H9 (cell line): ENCODE data around the gene RSU1. TPM values are rescaled to one million over a fixed set of nuclear protein-coding genes. Genes with fewer than 3 reads are reported as not detected.
A peak's percentile ranks its signal among the peaks of the same experiment; 100 is the strongest.

Experiments used
- DNase-seq: peaks from one replicate; pipeline ENCODE4 v3.0.0-alpha.2; 2017
- H2AFZ ChIP-seq: one replicate; pipeline ENCODE4 v1.6.1; 2013; ENCODE audit warnings: mild to moderate bottlenecking, low read length, control low read depth, moderate library complexity
- H2AK5ac ChIP-seq: 2 replicates; pipeline ENCODE4 v1.6.1; 2013; ENCODE audit warnings: low read length, control low read depth, mixed read lengths; ENCODE audit not compliant: insufficient read length
- H2BK120ac ChIP-seq: one replicate; pipeline ENCODE4 v1.6.1; 2013; ENCODE audit warnings: low read depth, mild to moderate bottlenecking, low read length, control low read depth, inconsistent platforms; ENCODE audit not compliant: poor library complexity, severe bottlenecking
- H2BK12ac ChIP-seq: 2 replicates; pipeline ENCODE4 v1.6.1; 2013; ENCODE audit warnings: low read length, control low read depth, mixed read lengths, low read depth; ENCODE audit not compliant: insufficient read length
- H2BK15ac ChIP-seq: 2 replicates; pipeline ENCODE4 v1.6.1; 2013; ENCODE audit warnings: low read depth, low read length, control low read depth
- H2BK20ac ChIP-seq: one replicate; pipeline ENCODE4 v1.6.1; 2013; ENCODE audit warnings: low read depth, mild to moderate bottlenecking, low read length, control low read depth, inconsistent platforms; ENCODE audit not compliant: poor library complexity, severe bottlenecking
- H2BK5ac ChIP-seq: 2 replicates; pipeline ENCODE4 v1.6.1; 2013; ENCODE audit warnings: low read length, control low read depth, mixed read lengths; ENCODE audit not compliant: insufficient read length
- H3K14ac ChIP-seq: 2 replicates; pipeline ENCODE4 v1.6.1; 2013; ENCODE audit warnings: low read length, control low read depth; ENCODE audit not compliant: insufficient read depth
- H3K18ac ChIP-seq: 2 replicates; pipeline ENCODE4 v1.6.1; 2013; ENCODE audit warnings: low read depth, mild to moderate bottlenecking, mixed read lengths, low read length, control low read depth; ENCODE audit not compliant: insufficient read length
- H3K23ac ChIP-seq: 2 replicates; pipeline ENCODE4 v1.6.1; 2013; ENCODE audit warnings: low read length, control low read depth, mixed read lengths, low read depth; ENCODE audit not compliant: insufficient read length
- H3K23me2 ChIP-seq: 2 replicates; pipeline ENCODE4 v1.6.1; 2013; ENCODE audit warnings: low read depth, mild to moderate bottlenecking, mixed read lengths, low read length, control low read depth; ENCODE audit not compliant: insufficient read length, poor library complexity, severe bottlenecking
- H3K27ac ChIP-seq: 2 replicates; pipeline ENCODE4 v1.5.1; 2013; ENCODE audit warnings: low read length, control low read depth, mixed read lengths, low read depth; ENCODE audit not compliant: insufficient read length
- H3K27me3 ChIP-seq: 2 replicates; pipeline ENCODE4 v1.6.1; 2013; ENCODE audit warnings: low read length, control low read depth, inconsistent platforms; ENCODE audit not compliant: insufficient read depth
- H3K4ac ChIP-seq: 2 replicates; pipeline ENCODE4 v1.6.1; 2013; ENCODE audit warnings: low read depth, mild to moderate bottlenecking, control low read depth, inconsistent platforms, low read length, moderate library complexity
- H3K4me1 ChIP-seq: 2 replicates; pipeline ENCODE4 v1.6.1; 2013; ENCODE audit warnings: low read length, control low read depth, inconsistent platforms; ENCODE audit not compliant: insufficient read depth
- H3K4me2 ChIP-seq: 2 replicates; pipeline ENCODE4 v1.6.1; 2013; ENCODE audit warnings: low read length, control low read depth, mixed read lengths; ENCODE audit not compliant: insufficient read length, insufficient read depth
- H3K56ac ChIP-seq: 2 replicates; pipeline ENCODE4 v1.6.1; 2013; ENCODE audit warnings: low read depth, mild to moderate bottlenecking, mixed read lengths, low read length, control low read depth; ENCODE audit not compliant: insufficient read length
- H3K79me1 ChIP-seq: 2 replicates; pipeline ENCODE4 v1.6.1; 2013; ENCODE audit warnings: low read depth, mild to moderate bottlenecking, moderate library complexity, low read length, control low read depth, inconsistent platforms; ENCODE audit not compliant: insufficient read depth, poor library complexity, severe bottlenecking
- H3K79me2 ChIP-seq: 2 replicates; pipeline ENCODE4 v1.6.1; 2013; ENCODE audit warnings: low read length, control low read depth, inconsistent platforms; ENCODE audit not compliant: insufficient read depth
- H3K9ac ChIP-seq: 2 replicates; pipeline ENCODE4 v1.6.1; 2013; ENCODE audit warnings: low read length, control low read depth, mixed read lengths; ENCODE audit not compliant: insufficient read length; ENCODE audit errors: extremely low read depth
- H3K9me3 ChIP-seq: one replicate; pipeline ENCODE4 v1.6.1; 2013; ENCODE audit warnings: low read depth, low read length, inconsistent platforms; ENCODE audit not compliant: control insufficient read depth
- H3T11ph ChIP-seq: one replicate; pipeline ENCODE4 v1.6.1; 2013; ENCODE audit warnings: mild to moderate bottlenecking, low read length, control low read depth, inconsistent platforms
- H4K20me1 ChIP-seq: one replicate; pipeline ENCODE4 v1.6.1; 2013; ENCODE audit not compliant: control insufficient read depth, insufficient read length, insufficient read depth
- H4K5ac ChIP-seq: 2 replicates; pipeline ENCODE4 v1.6.1; 2013; ENCODE audit warnings: low read depth, mild to moderate bottlenecking, mixed read lengths, low read length, control low read depth; ENCODE audit not compliant: insufficient read length
- H4K8ac ChIP-seq: replicated peaks from 2 replicates; pipeline ENCODE4 v1.6.1; 2013; ENCODE audit warnings: low read length, control low read depth, mixed read lengths, low read depth; ENCODE audit not compliant: insufficient read length
- H4K91ac ChIP-seq: 2 replicates; pipeline ENCODE4 v1.6.1; 2013; ENCODE audit warnings: low read depth, mild to moderate bottlenecking, moderate library complexity, mixed read lengths, low read length, control low read depth; ENCODE audit not compliant: insufficient read length
- H3K27ac Mint-ChIP-seq, 3 experiments: 2 replicates in 2 of 3; 3 replicates in 1 of 3; pipeline ENCODE4 v1.8.0; 2020 to 2021; ENCODE audit warnings: mixed read lengths in 3 of 3, mild to moderate bottlenecking in 1 of 3, moderate library complexity in 1 of 3
- H3K27me3 Mint-ChIP-seq: 2 replicates; pipeline ENCODE4 v1.8.0; 2021; ENCODE audit warnings: low read depth, mild to moderate bottlenecking, moderate library complexity, mixed read lengths
- H3K36me3 Mint-ChIP-seq, 3 experiments: 2 replicates in 2 of 3; 3 replicates in 1 of 3; pipeline ENCODE4 v1.8.0; 2020 to 2021; ENCODE audit warnings: low read depth in 3 of 3, mixed read lengths in 3 of 3; ENCODE audit not compliant: insufficient read depth in 1 of 3
- H3K4me1 Mint-ChIP-seq, 2 experiments: 2 replicates each; pipeline ENCODE4 v1.8.0; 2020; ENCODE audit warnings: mixed read lengths in 2 of 2
- H3K4me3 Mint-ChIP-seq, 2 experiments: 2 replicates in 1 of 2; 3 replicates in 1 of 2; pipeline ENCODE4 v1.8.0; 2020 to 2021; ENCODE audit warnings: mild to moderate bottlenecking in 2 of 2, mixed read lengths in 2 of 2, moderate library complexity in 1 of 2
- H3K9me3 Mint-ChIP-seq, 2 experiments: 2 replicates in 1 of 2; 3 replicates in 1 of 2; pipeline ENCODE4 v1.8.0; 2020; ENCODE audit warnings: mild to moderate bottlenecking in 2 of 2, mixed read lengths in 2 of 2, moderate library complexity in 1 of 2
- WGBS: extraction: QIAGEN DNeasy Blood & Tissue Kit; methylation state at CpG from one replicate; pipeline ENCODE4 v1.1.7; 2013; ENCODE audit warnings: missing lambda C conversion rate, low lambda C conversion rate, mixed read lengths; ENCODE audit not compliant: insufficient read length; ENCODE audit errors: extremely low coverage; 5-methylcytosine and 5-hydroxymethylcytosine counted together
- total RNA-seq: library from RNA; stranded (reverse); gene quantifications from 2 replicates; pipeline ENCODE4 v1.2.1, GENCODE V29; 2021
- TF ChIP-seq, protein P1 (sequence below): fragments of 200-600 bp; sonication (generic); conservative IDR thresholded peaks from 3 replicates; pipeline ENCODE4 v1.8.0; 2021; ENCODE audit warnings: antibody characterized with exemption, mild to moderate bottlenecking

RSU1 gene
- total RNA-seq, 1 experiment from 2014 or later: 59.4 TPM

DNA sequence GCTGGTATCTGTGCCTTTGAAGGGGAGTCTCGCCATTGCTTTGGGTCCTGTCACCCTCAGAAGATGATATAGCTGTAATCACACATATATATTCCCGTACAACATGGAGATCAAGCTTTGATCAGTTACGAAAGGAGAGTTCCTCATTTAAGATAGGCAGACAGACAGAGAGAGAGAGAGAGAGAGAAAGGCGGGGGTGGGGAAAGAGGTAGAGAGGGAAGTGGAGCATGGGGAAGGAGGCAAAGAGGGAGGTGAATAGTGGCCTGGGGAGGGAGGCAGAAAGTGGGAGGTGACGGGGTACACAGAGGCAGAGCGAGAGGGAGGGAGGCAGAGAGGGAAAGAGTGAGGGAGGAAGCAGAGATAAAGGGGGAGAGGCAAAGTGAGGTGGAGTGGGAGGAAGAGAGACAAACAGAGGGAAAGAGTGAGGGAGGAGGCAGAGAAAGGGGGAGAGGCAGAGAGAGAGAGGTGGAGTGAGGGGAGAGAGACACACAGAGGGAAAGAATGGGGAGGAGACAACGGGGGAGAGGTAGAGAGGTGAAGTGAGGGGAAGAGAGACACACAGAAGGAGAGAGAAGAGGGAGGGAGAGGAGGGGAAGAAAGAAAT lies 250.9 kb downstream of the RSU1 start:
- Mint-ChIP-seq H3K9me3 (no peaks in the 10 kb centered on the region; a peak in 1 of 5 replicates), H3K4me1 (peaks cover 11 to 12% of the 10 kb centered on the region in 2 experiments), H3K27ac (peak overlapping the region in 1 of 3 experiments; percentile 25; a peak in 1 of 7 replicates), H3K36me3 (no peaks in the 10 kb centered on the region), H3K4me3 (peak overlapping the region in 1 of 2 experiments; percentile 60; a peak in 2 of 5 replicates), H3K27me3 (no peaks in the 10 kb centered on the region)
- Histone ChIP-seq H2BK15ac (no peak overlapping the region), H4K8ac (no peak overlapping the region), H3K23me2 (no peaks in the 10 kb centered on the region), H4K91ac (no peak overlapping the region), H2BK120ac (no peak overlapping the region), H3K23ac (no peak overlapping the region), H3K18ac (no peak overlapping the region), H3K4ac (no peak overlapping the region), H3K27ac (no peak overlapping the region), H3K4me1 (no peaks in the 10 kb centered on the region), H3K14ac (no peak overlapping the region; the same call in 1 of the 2 replicates), H3T11ph (no peak overlapping the region), H2AFZ (no peak overlapping the region), H3K79me2 (no peaks in the 10 kb centered on the region), H2BK20ac (no peak overlapping the region), H3K9ac (no peak overlapping the region), H2BK5ac (no peak overlapping the region), H3K9me3 (no peaks in the 10 kb centered on the region), H2BK12ac (no peak overlapping the region), H4K5ac (no peak overlapping the region), H2AK5ac (no peak overlapping the region), H3K79me1 (no peaks in the 10 kb centered on the region), H3K4me2 (peak overlapping the region; percentile 65), H4K20me1 (no peaks in the 10 kb centered on the region), H3K56ac (no peak overlapping the region), H3K27me3 (no peaks in the 10 kb centered on the region)
- TF ChIP-seq, protein P1, sequence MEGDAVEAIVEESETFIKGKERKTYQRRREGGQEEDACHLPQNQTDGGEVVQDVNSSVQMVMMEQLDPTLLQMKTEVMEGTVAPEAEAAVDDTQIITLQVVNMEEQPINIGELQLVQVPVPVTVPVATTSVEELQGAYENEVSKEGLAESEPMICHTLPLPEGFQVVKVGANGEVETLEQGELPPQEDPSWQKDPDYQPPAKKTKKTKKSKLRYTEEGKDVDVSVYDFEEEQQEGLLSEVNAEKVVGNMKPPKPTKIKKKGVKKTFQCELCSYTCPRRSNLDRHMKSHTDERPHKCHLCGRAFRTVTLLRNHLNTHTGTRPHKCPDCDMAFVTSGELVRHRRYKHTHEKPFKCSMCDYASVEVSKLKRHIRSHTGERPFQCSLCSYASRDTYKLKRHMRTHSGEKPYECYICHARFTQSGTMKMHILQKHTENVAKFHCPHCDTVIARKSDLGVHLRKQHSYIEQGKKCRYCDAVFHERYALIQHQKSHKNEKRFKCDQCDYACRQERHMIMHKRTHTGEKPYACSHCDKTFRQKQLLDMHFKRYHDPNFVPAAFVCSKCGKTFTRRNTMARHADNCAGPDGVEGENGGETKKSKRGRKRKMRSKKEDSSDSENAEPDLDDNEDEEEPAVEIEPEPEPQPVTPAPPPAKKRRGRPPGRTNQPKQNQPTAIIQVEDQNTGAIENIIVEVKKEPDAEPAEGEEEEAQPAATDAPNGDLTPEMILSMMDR: no peak
- WGBS: no CpG with 5 or more reads among the region's 7 CpGs
- no peak for DNase-seq
